Measurements from ENCODE around the gene BID. TPM values are rescaled to one million over a fixed set of nuclear protein-coding genes. Genes with fewer than 3 reads are reported as not detected.

BID gene
- total RNA-seq, 2 donors from 2014 or later, result 20.1 to 24.4 TPM

DNA sequence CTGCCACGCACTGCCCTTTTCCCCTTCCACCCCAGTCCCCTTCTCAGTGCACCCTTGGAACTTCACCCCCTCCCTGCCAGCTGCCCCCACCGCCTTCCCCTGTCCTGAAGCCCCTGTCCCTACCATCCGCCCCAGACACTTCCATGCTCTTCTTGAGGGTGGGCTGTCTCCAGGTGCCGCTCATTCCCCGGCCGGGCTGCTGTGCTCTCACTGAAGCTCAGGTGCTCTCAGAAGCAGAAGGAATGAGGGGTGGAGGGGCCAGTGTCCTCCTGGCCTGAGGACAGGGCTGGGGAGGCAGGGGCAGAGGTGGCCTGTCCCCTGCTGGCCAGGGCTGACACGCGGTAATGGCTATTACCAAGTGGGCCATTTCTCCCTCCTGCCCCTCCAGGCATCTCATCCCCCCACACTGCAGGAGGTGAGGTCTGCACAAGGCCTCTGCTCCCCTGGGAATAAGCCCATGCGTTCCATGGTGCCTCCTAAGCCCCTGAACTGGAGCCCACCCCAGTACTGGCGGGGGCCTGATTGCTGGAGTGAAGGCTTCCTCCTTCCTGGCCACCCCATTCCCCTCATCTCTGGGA lies 6.6 kb upstream of the BID start:
- H3K27me3 Mint-ChIP-seq (ENCODE audit: insufficient read depth), result peaks cover 4% of the 10 kb centered on the region
- no peak overlapping the region for H3K4me3 Mint-ChIP-seq
- Histone ChIP-seq H3K4me3 (ENCODE audit: low read length) (no peak overlapping the region), H3K27me3 (ENCODE audit: control insufficient read depth, insufficient read depth, low read length, poor library complexity, severe bottlenecking) (no peaks in the 10 kb centered on the region), H3K36me3 (ENCODE audit: control insufficient read depth, insufficient read depth, low read length) (no peaks in the 10 kb centered on the region), H3K9me3 (ENCODE audit: control insufficient read depth, low read length) (no peaks in the 10 kb centered on the region), H3K4me1 (ENCODE audit: control insufficient read depth, insufficient read depth, low read length) (no peaks in the 10 kb centered on the region), H3K9ac (ENCODE audit: extremely low read depth, low read length, poor library complexity, severe bottlenecking) (no peak overlapping the region), H3K27ac (ENCODE audit: low read depth, low read length) (no peak overlapping the region)
- DNase-seq, result no peak
- 90 to 94% methylated on average over 3 to 10 of the region's 10 CpGs for WGBS, 2 experiments (ENCODE audit: insufficient coverage in 1 of 2, insufficient read length in 1 of 2)
- H3K36me3 Mint-ChIP-seq (ENCODE audit: low read depth), result no peaks in the 10 kb centered on the region
- TF ChIP-seq, protein P1, sequence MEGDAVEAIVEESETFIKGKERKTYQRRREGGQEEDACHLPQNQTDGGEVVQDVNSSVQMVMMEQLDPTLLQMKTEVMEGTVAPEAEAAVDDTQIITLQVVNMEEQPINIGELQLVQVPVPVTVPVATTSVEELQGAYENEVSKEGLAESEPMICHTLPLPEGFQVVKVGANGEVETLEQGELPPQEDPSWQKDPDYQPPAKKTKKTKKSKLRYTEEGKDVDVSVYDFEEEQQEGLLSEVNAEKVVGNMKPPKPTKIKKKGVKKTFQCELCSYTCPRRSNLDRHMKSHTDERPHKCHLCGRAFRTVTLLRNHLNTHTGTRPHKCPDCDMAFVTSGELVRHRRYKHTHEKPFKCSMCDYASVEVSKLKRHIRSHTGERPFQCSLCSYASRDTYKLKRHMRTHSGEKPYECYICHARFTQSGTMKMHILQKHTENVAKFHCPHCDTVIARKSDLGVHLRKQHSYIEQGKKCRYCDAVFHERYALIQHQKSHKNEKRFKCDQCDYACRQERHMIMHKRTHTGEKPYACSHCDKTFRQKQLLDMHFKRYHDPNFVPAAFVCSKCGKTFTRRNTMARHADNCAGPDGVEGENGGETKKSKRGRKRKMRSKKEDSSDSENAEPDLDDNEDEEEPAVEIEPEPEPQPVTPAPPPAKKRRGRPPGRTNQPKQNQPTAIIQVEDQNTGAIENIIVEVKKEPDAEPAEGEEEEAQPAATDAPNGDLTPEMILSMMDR (conservative IDR thresholded peaks at IDR 0.05), result no peak
- peaks cover 3% of the 10 kb centered on the region for H3K4me1 Mint-ChIP-seq
- no peaks in the 10 kb centered on the region for H3K9me3 Mint-ChIP-seq
- H3K27ac Mint-ChIP-seq, result no peak overlapping the region

DNA sequence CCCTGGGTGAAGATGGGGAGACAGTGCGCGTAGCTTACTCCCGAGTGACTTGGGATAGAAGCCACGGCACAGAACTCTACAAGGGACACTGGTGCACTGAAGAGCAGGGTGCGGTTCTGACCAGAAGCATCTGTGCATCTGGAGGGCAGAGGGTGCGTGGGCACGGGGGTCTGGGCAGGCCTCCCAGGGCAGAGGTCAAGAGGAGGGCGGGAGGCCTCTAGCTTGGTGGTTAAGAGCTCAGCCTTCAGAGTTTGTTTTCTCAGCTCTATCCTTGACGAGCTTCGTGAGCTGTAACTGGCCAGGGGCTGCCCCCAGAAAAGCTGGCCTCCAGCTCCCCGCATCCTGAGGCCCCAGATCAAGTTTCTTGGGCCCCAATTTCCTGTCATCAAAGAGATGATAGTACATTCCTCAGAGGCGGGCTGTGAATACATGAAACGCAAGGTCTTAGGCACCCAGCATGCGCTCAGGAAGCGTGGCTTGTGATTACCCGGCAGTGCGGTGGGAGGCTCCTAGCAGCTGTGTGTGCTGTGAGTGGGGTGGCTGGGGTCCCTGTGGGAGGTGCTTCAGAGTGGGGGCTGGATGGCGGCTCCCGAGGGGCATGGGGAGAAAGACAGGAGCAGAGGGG lies 6.0 kb upstream of the BID start:
- no peak overlapping the region for H3K4me3 Mint-ChIP-seq
- peaks cover 9% of the 10 kb centered on the region for H3K27me3 Mint-ChIP-seq (ENCODE audit: insufficient read depth)
- H3K27ac Mint-ChIP-seq, result no peak overlapping the region
- Histone ChIP-seq H3K4me3 (ENCODE audit: low read length) (no peak overlapping the region), H3K4me1 (ENCODE audit: control insufficient read depth, insufficient read depth, low read length) (no peaks in the 10 kb centered on the region), H3K36me3 (ENCODE audit: control insufficient read depth, insufficient read depth, low read length) (no peaks in the 10 kb centered on the region), H3K9ac (ENCODE audit: extremely low read depth, low read length, poor library complexity, severe bottlenecking) (no peak overlapping the region), H3K27me3 (ENCODE audit: control insufficient read depth, insufficient read depth, low read length, poor library complexity, severe bottlenecking) (peaks cover 4% of the 10 kb centered on the region), H3K9me3 (ENCODE audit: control insufficient read depth, low read length) (no peaks in the 10 kb centered on the region), H3K27ac (ENCODE audit: low read depth, low read length) (no peak overlapping the region)
- WGBS, 2 experiments (ENCODE audit: insufficient coverage in 1 of 2, insufficient read length in 1 of 2), result 87 to 92% methylated on average over 10 to 18 of the region's 19 CpGs
- TF ChIP-seq, protein P1 (conservative IDR thresholded peaks at IDR 0.05), result no peak
- no peaks in the 10 kb centered on the region for H3K36me3 Mint-ChIP-seq (ENCODE audit: low read depth)
- no peaks in the 10 kb centered on the region for H3K9me3 Mint-ChIP-seq
- peaks cover 3% of the 10 kb centered on the region for H3K4me1 Mint-ChIP-seq
- DNase-seq, result no peak

DNA sequence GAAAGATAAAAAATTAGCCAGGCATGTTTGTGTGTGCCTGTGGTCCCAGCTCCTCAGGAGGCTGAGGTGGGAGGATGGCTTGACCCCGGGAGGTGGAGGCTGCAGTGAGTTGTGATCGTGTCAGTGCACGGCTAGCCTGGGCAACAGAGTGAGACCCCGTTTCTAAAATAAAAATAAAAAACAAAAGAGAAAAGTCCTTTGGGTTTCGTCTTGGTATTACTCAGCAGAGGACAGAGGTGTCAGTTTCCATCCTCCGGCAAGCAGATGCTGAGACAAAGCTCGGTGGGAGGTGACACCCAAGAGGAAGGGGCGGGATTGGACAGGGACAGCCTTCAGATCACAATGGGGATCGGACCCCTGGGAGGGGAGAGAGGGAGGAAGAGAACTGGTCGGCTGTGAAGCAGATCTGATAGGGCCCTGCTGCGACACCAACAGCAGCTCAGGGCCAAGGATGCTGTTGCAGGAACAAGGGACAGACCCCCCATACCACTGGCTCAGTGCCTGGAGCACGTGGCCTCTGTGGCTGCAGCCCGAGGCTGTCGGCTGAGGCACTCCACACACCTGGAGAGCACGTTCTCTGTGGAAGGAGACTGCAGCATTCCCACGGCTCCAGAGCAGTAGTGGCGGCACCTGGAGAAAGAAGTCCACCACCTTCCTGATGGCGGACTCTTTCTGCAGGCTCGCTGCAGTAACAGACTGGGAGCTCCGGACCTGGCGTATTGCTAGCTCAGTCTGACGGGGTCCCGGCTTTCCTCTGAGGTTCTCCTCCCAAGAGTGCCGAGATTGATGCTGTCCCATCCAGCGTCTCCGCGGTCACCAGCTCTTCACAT lies 5.2 kb upstream of the BID start:
- no peak overlapping the region for H3K27ac Mint-ChIP-seq
- WGBS, 2 experiments (ENCODE audit: insufficient coverage in 1 of 2, insufficient read length in 1 of 2), result 89 to 90% methylated on average over 23 to 27 of the region's 27 CpGs

More for the DNA sequence above, 5.2 kb upstream of the BID start:
- Histone ChIP-seq H3K9me3 (ENCODE audit: control insufficient read depth, low read length) (no peaks in the 10 kb centered on the region), H3K27me3 (ENCODE audit: control insufficient read depth, insufficient read depth, low read length, poor library complexity, severe bottlenecking) (peaks cover 11% of the 10 kb centered on the region), H3K27ac (ENCODE audit: low read depth, low read length) (no peak overlapping the region), H3K4me3 (ENCODE audit: low read length) (no peak overlapping the region), H3K4me1 (ENCODE audit: control insufficient read depth, insufficient read depth, low read length) (no peaks in the 10 kb centered on the region), H3K36me3 (ENCODE audit: control insufficient read depth, insufficient read depth, low read length) (no peaks in the 10 kb centered on the region), H3K9ac (ENCODE audit: extremely low read depth, low read length, poor library complexity, severe bottlenecking) (no peak overlapping the region)
- TF ChIP-seq, protein P1 (conservative IDR thresholded peaks at IDR 0.05), result no peak
- Mint-ChIP-seq H3K27me3 (ENCODE audit: insufficient read depth) (peaks cover 9% of the 10 kb centered on the region), H3K4me3 (no peak overlapping the region), H3K36me3 (ENCODE audit: low read depth) (no peaks in the 10 kb centered on the region), H3K4me1 (peaks cover 3% of the 10 kb centered on the region), H3K9me3 (no peaks in the 10 kb centered on the region)
- no peak for DNase-seq
